ENCODE data around the gene HPN. TPM values are rescaled to one million over a fixed set of nuclear protein-coding genes. Genes with fewer than 3 reads are reported as not detected.

Gene HPN
- total RNA-seq, 4 donors from 2014 or later, result 1.3 to 3.5 (median 1.8) TPM; not detected in 1

GRCh38 chr19:35061583-35062373 is 20.3 kb downstream of the HPN start:
- Histone ChIP-seq H3K9me3 (no peaks in the 10 kb centered on the region), H3K27ac (no peak overlapping the region), H3K4me3 (no peak overlapping the region), H3K4me1 (no peaks in the 10 kb centered on the region), H3K27me3 (no peaks in the 10 kb centered on the region), H3K36me3 (no peaks in the 10 kb centered on the region)
- no peak for TF ChIP-seq POLR2A (IDR thresholded peaks at IDR 0.05)
- no peak for TF ChIP-seq CTCF (IDR thresholded peaks at IDR 0.05)
- TF ChIP-seq EP300 (IDR thresholded peaks at IDR 0.05), result no peak
- 70 to 73% methylated on average over 7 of the region's 7 CpGs for WGBS, 2 donors
- no peak for DNase-seq (ENCODE audit: low spot score in 2 of 2)

- no peak for TF ChIP-seq POLR2A (IDR thresholded peaks at IDR 0.05)
- TF ChIP-seq EP300 (IDR thresholded peaks at IDR 0.05), result no peak
- no peak for TF ChIP-seq CTCF (IDR thresholded peaks at IDR 0.05)
- Histone ChIP-seq H3K27me3 (no peaks in the 10 kb centered on the region), H3K4me3 (no peak overlapping the region), H3K9me3 (no peaks in the 10 kb centered on the region), H3K4me1 (peaks cover 0 to 8% (median 2%) of the 10 kb centered on the region in 4 donors), H3K36me3 (no peaks in the 10 kb centered on the region), H3K27ac (no peak overlapping the region)
- WGBS, 2 donors, result 83 to 89% methylated on average over 7 of the region's 7 CpGs
- DNase-seq (ENCODE audit: low spot score in 2 of 2), result no peak
Observed at GRCh38 chr19:35062942-35063341, 21.4 kb downstream of the HPN start.

- Histone ChIP-seq H3K36me3 (no peaks in the 10 kb centered on the region), H3K4me3 (no peak overlapping the region), H3K27ac (no peak overlapping the region), H3K9me3 (no peaks in the 10 kb centered on the region), H3K4me1 (peaks cover 0 to 13% (median 2%) of the 10 kb centered on the region in 4 donors), H3K27me3 (no peaks in the 10 kb centered on the region)
- WGBS, 2 donors, result 78 to 81% methylated on average over 10 of the region's 10 CpGs
- no peak for DNase-seq (ENCODE audit: low spot score in 2 of 2)
- TF ChIP-seq POLR2A (IDR thresholded peaks at IDR 0.05) (no peak), EP300 (IDR thresholded peaks at IDR 0.05) (no peak), CTCF (IDR thresholded peaks at IDR 0.05) (no peak)
Observed at GRCh38 chr19:35063940-35064818, 22.7 kb downstream of the HPN start.

GRCh38 chr19:35065574-35065973 is 24.1 kb downstream of the HPN start:
- TF ChIP-seq POLR2A (IDR thresholded peaks at IDR 0.05), result no peak
- H3K4me3 ChIP-seq, result no peak overlapping the region
- DNase-seq (ENCODE audit: low spot score in 2 of 2), result no peak
- peaks cover 0 to 19% (median 2%) of the 10 kb centered on the region in 4 donors for H3K4me1 ChIP-seq
- WGBS, 2 donors, result 84% methylated on average over 9 of the region's 10 CpGs
- H3K27me3 ChIP-seq, result no peaks in the 10 kb centered on the region
- H3K9me3 ChIP-seq, result peaks cover 0 to 7% (median 0%) of the 10 kb centered on the region in 4 donors
- H3K27ac ChIP-seq, result no peak overlapping the region
- no peaks in the 10 kb centered on the region for H3K36me3 ChIP-seq

- Histone ChIP-seq H3K9me3 (peaks cover 0 to 11% (median 0%) of the 10 kb centered on the region in 4 donors), H3K4me3 (no peak overlapping the region), H3K36me3 (no peaks in the 10 kb centered on the region), H3K27ac (peak overlapping the region in 1 of 4 donors; percentile 67), H3K27me3 (no peaks in the 10 kb centered on the region), H3K4me1 (peaks cover 0 to 19% (median 2%) of the 10 kb centered on the region in 4 donors)
- WGBS, 2 donors, result 88 to 94% methylated on average over 15 of the region's 15 CpGs
- DNase-seq (ENCODE audit: low spot score in 2 of 2), result no peak
- TF ChIP-seq EP300 (IDR thresholded peaks at IDR 0.05), result no peak
- no peak for TF ChIP-seq CTCF (IDR thresholded peaks at IDR 0.05)
- TF ChIP-seq POLR2A (IDR thresholded peaks at IDR 0.05), result no peak
Observed at GRCh38 chr19:35066121-35066520, 24.6 kb downstream of the HPN start.

All from tibial nerve (tissue), 4 donors.